Measurements from ENCODE around the gene SPIB. TPM values are rescaled to one million over a fixed set of nuclear protein-coding genes. Genes with fewer than 3 reads are reported as not detected.

The SPIB gene
- total RNA-seq (2022; extraction: Qiagen RNA extraction) = 0.12 to 0.46 TPM (median 0.18 TPM) in 5 replicates

GRCh38 chr19:50418176-50419021 is at the start of gene SPIB:
Gene SPIB, plus strand, starts transcription at chr19:50418938. Its CDS starts 25 bp downstream, at chr19:50418963.

GRCh38 chr19:50376166-50377050 is 42.3 kb upstream of the SPIB start, which contains the start of gene NR1H2:
Gene NR1H2, plus strand, starts transcription at chr19:50376457. Its CDS starts 1,149 bp downstream, at chr19:50377606.

GRCh38 chr19:50383852-50384684 is 34.7 kb upstream of the SPIB start, which contains the start of gene POLD1:
Gene POLD1, plus strand, starts transcription at chr19:50384347. Its CDS starts 14,505 bp downstream, at chr19:50398852.

GRCh38 chr19:50432221-50433028 is 13.7 kb downstream of the SPIB start, which contains the start of gene MYBPC2:
Gene MYBPC2, plus strand, starts transcription at chr19:50432892. Its CDS starts 62 bp downstream, at chr19:50432954.

GRCh38 chr19:50476224-50476906 is 57.6 kb downstream of the SPIB start, which contains the start of the genes EMC10 and GARIN5A:
Gene EMC10, plus strand, starts transcription at chr19:50476507. Its CDS starts 38 bp downstream, at chr19:50476545.
Gene GARIN5A, minus strand, starts transcription at chr19:50476848. Its CDS starts 460 bp downstream, at chr19:50476388.

Other genes starting within 250 kb of the SPIB start
- 4.4 to 7.8 TPM (median 7.2 TPM) in 5 replicates for gene MYH14, start 215.3 kb upstream of the SPIB start, total RNA-seq (2022; extraction: Qiagen RNA extraction)
- 0.98 to 1.7 TPM (median 1.7 TPM) in 5 replicates for gene KCNC3, start 89.6 kb upstream of the SPIB start, total RNA-seq (2022; extraction: Qiagen RNA extraction)
- 0.32 to 1.1 TPM (median 0.84 TPM) in 5 replicates for gene NAPSA, start 53.3 kb upstream of the SPIB start, total RNA-seq (2022; extraction: Qiagen RNA extraction)
- gene NR1H2, start 42.5 kb upstream of the SPIB start, total RNA-seq (2022; extraction: Qiagen RNA extraction) = 55.3 to 72.9 TPM (median 70.2 TPM) in 5 replicates
- 44.4 to 82.0 TPM (median 73.4 TPM) in 5 replicates for gene POLD1, start 34.6 kb upstream of the SPIB start, total RNA-seq (2022; extraction: Qiagen RNA extraction)
- gene MYBPC2, start 14.0 kb downstream of the SPIB start, total RNA-seq (2022; extraction: Qiagen RNA extraction) = not detected in 5 replicates
- gene EMC10, start 57.6 kb downstream of the SPIB start, total RNA-seq (2022; extraction: Qiagen RNA extraction) = 109 to 144 TPM (median 140 TPM) in 5 replicates
- 1.6 to 1.9 TPM (median 1.8 TPM) in 5 replicates for gene GARIN5A, start 57.9 kb downstream of the SPIB start, total RNA-seq (2022; extraction: Qiagen RNA extraction)
- gene JOSD2, start 92.3 kb downstream of the SPIB start, total RNA-seq (2022; extraction: Qiagen RNA extraction) = 60.1 to 72.6 TPM (median 68.8 TPM) in 5 replicates
- gene ASPDH, start 95.0 kb downstream of the SPIB start, total RNA-seq (2022; extraction: Qiagen RNA extraction) = not detected in 5 replicates
- gene LRRC4B, start 149.5 kb downstream of the SPIB start, total RNA-seq (2022; extraction: Qiagen RNA extraction) = 0.33 to 0.63 TPM (median 0.54 TPM) in 5 replicates
- gene SYT3, start 220.9 kb downstream of the SPIB start, total RNA-seq (2022; extraction: Qiagen RNA extraction) = 0.36 to 0.63 TPM (median 0.59 TPM) in 5 replicates
- gene C19orf81, start 230.5 kb downstream of the SPIB start, total RNA-seq (2022; extraction: Qiagen RNA extraction) = 5.2 to 7.6 TPM (median 6.2 TPM) in 5 replicates

Data from A549 treated with dexamethasone at 1 μM for 4 hours (cell line).